ENCODE results near the gene NANOS3. TPM values are rescaled to one million over a fixed set of nuclear protein-coding genes. Genes with fewer than 3 reads are reported as not detected.

The NANOS3 gene
- total and polyA plus RNA-seq, 2 of the 13 experiments (the other 11 are each of a cell fraction or from before 2014, with no cell fraction given): 0.21 TPM; not detected in 1

DNA sequence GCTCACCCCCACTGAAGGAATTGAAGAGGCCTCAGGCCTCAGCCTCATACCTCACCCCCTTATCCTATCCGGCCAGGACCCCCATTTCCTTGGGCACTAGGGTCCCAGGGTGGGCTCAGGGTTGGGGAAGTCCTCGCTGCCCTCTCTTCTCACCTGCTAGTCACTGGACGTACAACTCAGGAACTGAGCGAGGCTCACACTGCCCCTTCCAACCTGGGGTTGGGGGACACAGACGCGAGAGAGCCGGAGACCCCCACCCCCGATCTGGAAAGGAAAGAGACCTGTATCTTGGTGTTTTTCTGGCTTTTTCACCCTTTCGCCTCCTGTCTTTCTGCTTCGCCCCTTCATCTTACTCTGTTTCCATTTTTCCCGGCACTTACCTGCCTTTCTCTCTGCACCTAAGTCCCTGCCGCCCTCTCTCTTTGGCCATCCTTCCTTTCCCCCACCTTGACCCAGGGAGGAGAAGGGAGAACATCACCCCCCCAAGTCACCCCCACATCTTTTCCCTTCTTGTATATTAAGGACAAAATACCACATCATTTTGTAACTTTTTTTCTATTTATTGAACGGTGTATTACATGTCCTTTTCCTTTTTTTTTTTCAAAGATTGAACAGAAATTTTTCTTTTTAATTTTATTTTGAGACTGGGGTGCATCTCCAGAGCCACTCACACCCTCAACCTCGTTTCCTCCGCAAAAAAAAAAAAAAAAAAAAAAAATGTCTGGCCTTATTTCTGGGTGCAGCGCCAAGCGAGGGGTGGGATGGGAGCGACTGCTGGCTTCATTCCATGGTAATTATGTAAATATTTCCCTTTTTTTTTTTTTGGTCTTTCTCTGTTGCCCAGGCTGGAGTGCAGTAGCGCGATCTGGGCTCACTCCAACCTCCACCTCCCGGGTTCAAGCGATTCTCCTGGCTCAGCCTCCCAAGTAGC, 45.1 kb upstream of the NANOS3 start:
- DNase-seq (ENCODE audit: low spot score): no peak
- Histone ChIP-seq H3K27me3 (ENCODE audit: control insufficient read depth in 1 of 2, insufficient read depth in 2 of 2, low read length in 2 of 2) (no peaks in the 10 kb centered on the region), H3K4me2 (ENCODE audit: low read depth, low read length) (no peak overlapping the region), H3K4me1 (ENCODE audit: insufficient read depth, low read length) (peaks cover 18% of the 10 kb centered on the region), H3K9ac (ENCODE audit: insufficient read depth, low read depth, low read length) (no peak overlapping the region), H3K9me3 (ENCODE audit: low read length) (no peaks in the 10 kb centered on the region), H3K27ac (ENCODE audit: extremely low read length, insufficient read depth, low read length) (no peak overlapping the region), H3K4me3 (replicated peaks in 1 of 3; ENCODE audit: insufficient read depth in 1 of 3, low read depth in 2 of 3, low read length in 3 of 3) (no peak overlapping the region), H2AFZ (ENCODE audit: low read length) (no peak overlapping the region), H3K79me2 (ENCODE audit: insufficient read depth, low read length) (no peaks in the 10 kb centered on the region), H4K20me1 (ENCODE audit: insufficient read depth, low read length) (no peaks in the 10 kb centered on the region), H3K36me3 (replicated peaks in 1 of 2; ENCODE audit: control insufficient read depth in 1 of 2, insufficient read depth in 2 of 2, low read length in 2 of 2) (no peaks in the 10 kb centered on the region; a peak in 2 of 5 replicates)
- 86% methylated on average over 22 of the region's 22 CpGs for WGBS (ENCODE audit: low lambda C conversion rate)
- FAIRE-seq: no peak
- in situ Hi-C loops (cut with HindIII; ENCODE audit: extremely low pct_ligation_motif_present, low pct_unique_long_range_greater_than_20kb) (no loop called here), intact Hi-C loops (cut with micrococcal nuclease; ENCODE audit: unreplicated experiment) (loop anchor here (2.0 to 5.0 kb wide), 2 partner anchors 35 to 47 kb away; partner anchors contain the start of gene ZSWIM4)
- ATAC-seq: no peak
- BruUV-seq (replicated peaks): no TSS peak
- ChIA-PET POLR2A (no interaction called here), CTCF (ENCODE audit: low intra/inter-chr PET ratio, low total read pairs) (no interaction called here)
- TF ChIP-seq STAT5B (CRISPR knock-in tag; IDR thresholded peaks at IDR 0.05) (no peak), ZNF234 (CRISPR knock-in tag; conservative IDR thresholded peaks at IDR 0.05) (no peak), SRSF4 (IDR thresholded peaks at IDR 0.05; ENCODE audit: low read depth, low read length, poor library complexity, severe bottlenecking) (no peak), SMARCC2 (IDR thresholded peaks at IDR 0.05) (no peak), KMT2B (CRISPR knock-in tag; IDR thresholded peaks at IDR 0.05) (no peak), TBX3 (IDR thresholded peaks at IDR 0.05; ENCODE audit: borderline replicate concordance) (no peak), SIX4 (CRISPR knock-in tag; IDR thresholded peaks at IDR 0.05) (no peak)

All from HepG2 (cell line).